Hematopoietic multipotent progenitor cell treated with erythropoietin and hydrocortisone succinate and interleukin-3 and kit ligand, for 4 days (in vitro differentiated cells): ENCODE measurements around the gene CLDND2.

Experiments
- DNase-seq: peaks from one replicate; pipeline ENCODE4 v3.0.0-alpha.2; 2015

CLDND2 gene

DNA sequence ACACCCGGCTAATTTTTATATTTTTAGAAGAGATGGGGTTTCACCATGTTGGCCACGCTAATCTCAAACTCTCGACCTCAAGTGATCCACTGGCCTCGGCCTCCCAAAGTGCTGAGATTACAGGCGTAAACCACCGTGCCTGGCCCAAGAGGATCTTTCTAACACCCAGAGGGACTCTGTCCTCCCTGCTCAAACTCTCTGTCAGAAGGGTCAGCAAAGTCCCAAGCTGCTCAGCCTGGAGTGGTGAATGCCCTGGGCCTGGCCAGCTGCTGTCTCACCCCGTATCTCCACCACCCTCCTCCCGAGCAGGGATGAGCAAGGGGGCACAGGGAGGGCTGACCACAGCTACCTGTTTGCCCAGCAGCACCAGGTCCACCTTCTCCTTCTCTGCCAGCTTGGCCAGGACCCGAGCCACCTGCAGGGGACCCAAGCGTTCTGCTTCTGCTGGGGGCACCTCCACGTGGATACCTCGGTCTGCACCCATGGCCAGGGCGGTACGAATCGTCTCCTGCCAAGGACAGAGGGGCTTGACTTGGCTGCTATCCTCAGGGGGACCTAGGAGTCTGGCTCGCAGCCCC, 15.9 kb downstream of the CLDND2 start:
- no peak for DNase-seq

DNA sequence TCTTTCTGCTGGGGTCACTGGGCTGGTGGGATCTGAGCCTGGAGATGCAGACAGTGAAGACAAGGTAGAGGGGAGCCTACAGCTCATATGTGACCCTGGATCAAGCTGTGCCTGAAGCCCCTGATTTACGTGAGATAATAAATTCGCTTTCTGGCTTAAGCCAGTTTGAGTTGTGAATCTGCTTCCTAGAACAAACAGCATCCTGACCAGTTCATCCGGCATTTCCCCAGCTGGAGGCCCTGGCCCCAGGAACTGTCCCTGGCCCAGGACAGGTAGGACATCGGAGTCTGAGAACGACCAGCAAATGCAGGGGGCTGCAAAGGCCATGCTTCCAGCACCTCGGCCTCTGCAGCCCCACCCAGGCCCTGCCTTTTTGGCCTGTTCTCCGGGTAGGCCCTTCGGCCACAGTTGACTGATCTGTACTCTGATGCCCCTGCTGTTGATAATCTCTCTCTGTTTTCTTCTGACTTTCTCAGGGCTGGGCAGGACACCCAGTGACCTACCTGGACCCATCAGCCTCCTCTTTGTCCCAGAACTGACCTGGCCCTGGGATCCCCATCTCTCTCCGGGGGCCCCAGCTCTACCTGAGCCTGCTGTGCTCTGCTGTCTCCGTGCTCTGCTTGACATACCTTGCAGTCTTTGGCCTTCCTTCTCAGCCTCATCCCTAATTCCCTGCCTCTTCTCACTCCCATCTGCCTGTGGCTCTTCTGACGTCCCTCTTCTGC, 17.4 kb downstream of the CLDND2 start:
- no peak for DNase-seq

DNA sequence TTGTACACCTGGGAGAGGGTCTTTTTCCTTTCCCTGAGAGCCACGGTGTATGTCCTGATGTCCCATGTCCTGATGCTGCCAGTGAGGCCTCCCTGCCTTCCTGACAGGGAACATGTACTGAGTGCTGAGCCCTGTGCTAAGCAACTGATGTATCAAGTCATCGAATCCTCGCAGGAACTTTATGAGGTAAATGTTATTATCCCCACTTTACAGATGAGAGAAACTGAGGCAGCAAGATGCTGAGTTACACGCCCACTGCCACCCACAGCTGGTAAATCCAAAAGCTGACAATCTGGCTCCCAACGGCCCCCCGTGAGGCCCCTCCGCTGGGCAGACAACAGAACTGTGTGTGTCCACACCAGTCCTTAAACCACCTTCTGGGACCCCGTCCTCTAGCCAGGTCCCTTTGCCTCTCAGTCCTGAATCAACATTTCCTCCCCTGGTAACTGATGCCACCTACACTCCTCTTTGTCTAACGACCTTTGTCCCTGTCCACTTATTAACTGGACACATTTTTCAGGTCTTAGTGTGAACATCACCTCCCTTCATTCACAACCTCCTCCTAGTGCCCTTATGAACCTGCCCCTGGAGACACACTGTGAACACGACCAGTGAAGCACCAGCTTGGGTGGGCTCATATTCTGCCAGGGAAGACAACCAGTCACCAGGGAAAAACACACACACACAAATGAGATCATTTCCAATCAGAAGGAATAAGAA, 21.4 kb downstream of the CLDND2 start:
- no peak for DNase-seq

DNA sequence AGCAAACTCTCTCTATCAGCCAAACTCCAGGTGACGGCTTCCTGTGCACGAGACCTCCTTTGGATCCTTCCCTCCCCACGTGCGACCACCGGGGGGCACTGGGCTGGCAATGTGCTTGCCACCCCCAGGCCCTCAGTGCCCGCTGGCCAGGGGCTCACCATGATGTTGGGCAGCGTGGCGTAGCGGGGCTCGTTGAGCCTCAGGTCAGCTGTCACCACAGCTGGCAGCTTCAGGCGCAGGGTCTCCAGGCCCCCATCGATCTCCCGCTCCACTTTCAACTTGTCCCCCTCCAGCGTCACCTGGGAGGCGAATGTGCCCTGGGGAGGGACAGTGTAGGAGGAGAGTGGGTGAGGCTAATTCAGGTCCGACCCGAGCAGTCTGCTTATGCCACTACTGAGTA, 22.1 kb downstream of the CLDND2 start:
- no peak for DNase-seq

DNA sequence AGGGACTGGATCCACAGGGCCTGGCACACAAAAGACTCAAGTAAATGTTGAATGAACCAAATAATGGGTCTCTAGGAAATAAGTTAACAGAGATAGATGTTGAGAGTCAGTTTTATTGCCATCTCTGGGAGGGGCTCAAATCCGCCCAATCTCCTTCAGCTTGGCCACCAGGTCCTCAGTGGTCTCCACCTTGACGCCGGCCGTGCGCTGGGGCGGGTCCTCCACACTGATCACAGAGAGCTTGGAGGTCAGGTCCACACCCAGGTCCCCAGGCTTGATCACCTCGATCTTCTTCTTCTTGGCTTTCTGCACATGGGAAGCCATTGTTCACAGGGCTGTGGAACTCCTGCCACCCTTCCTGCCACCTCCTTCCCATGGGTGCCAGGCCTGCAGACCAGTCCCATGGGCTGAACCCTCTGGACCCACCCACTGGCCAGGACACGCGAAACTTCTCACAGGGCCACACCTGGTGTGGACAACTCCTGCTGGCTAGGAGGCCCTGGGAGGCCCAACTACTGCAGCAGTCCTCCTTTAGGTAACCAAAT, 23.7 kb downstream of the CLDND2 start:
- no peak for DNase-seq

DNA sequence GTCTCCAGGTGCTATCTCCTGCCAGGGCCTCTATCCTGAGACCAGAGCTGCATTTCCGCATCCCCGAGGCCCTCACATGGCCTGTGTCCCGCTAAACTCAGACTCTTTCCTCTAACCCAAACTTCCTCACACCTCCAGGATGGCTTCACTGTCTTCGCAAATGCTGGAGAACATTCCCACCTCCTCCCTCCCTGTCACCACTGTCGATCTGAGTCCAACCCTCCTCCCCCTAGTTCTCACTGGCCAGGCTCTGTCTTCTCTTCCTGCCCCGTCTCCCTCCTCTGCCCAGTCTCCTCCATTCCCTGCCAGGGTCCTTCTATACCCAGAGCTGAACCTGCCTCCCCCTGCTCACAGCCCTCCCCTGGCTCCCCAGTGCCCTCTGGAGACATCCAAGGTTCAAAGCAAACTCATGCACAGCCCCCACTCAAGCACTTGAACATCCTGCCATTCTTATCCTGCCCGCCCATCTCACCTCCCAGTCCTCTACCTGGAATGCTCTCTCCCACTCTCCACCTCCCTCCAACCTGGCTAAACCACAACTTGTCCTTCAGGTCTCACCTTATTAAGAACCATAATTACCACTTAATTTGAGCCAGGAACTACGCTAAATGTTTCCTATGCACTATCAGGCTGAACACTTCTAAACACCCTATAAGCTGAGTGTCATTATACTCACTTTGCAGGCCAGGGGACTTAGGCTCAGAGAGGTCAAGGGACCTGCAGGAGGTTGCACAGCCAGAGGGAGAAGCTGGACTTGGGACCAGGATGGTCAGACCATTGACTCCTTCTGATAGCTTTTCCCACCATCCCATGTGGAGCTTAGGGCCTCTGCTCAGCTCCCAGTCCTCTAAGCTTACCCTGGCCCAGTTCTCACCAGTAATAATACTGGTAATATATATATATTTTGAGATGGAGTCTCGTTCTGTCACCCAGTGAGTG, 25.9 kb downstream of the CLDND2 start:
- peak; percentile 7 for DNase-seq

DNA sequence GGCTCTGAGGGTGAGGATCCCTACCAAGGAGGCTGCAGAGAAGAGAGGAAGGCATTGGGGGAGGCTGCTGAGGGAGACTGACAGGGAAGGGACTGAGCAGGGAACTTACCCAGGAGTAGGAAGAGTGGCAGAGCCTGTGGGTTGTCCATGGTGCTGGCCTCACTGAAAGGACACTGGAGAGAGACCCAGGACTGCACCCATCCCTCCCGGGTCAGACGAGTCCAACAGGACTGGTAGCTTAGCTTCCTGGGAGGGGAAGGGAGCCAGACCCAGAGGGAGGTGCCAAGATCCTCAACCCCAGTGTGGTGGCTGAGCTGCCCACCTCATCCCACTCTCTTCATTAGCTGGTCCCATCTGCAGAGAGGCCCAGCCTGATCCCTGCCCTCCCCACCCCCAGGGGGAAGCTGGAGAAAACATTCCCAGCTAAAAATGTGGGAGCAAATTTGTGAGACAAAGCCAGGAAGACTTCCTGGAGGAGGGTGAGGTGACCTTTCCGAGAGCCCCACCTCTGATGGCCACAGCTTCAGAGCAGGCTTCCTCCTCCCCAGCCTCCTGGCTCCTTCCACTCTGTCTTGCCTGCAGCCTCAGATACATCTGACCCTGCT, 26.7 kb downstream of the CLDND2 start, which contains the start of gene VSIG10L:
TSS of gene VSIG10L (minus strand) at position 164 of the 605 bp plus-strand sequence. CDS start at position 149, 15 bp downstream.
- no peak for DNase-seq

DNA sequence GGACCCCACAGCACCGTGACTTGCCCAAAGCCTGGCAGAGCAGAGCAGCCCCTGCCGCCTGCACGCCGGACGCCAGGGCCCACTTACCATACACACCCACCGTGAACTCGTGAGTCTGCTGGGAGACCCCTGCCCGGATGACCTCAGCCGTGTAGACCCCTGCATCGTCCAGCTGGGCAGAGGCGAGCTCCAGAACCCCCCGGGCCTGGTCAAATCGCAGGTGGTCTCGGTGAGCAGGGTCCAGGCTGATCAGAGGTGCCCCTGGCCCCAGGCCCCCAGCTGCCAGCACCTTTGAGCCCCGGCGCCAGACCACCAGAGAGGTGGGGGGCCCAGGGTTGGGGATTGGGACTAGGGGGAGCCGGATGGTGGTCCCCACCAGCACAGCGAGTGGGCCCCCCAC, 27.7 kb downstream of the CLDND2 start:
- DNase-seq, result no peak

DNA sequence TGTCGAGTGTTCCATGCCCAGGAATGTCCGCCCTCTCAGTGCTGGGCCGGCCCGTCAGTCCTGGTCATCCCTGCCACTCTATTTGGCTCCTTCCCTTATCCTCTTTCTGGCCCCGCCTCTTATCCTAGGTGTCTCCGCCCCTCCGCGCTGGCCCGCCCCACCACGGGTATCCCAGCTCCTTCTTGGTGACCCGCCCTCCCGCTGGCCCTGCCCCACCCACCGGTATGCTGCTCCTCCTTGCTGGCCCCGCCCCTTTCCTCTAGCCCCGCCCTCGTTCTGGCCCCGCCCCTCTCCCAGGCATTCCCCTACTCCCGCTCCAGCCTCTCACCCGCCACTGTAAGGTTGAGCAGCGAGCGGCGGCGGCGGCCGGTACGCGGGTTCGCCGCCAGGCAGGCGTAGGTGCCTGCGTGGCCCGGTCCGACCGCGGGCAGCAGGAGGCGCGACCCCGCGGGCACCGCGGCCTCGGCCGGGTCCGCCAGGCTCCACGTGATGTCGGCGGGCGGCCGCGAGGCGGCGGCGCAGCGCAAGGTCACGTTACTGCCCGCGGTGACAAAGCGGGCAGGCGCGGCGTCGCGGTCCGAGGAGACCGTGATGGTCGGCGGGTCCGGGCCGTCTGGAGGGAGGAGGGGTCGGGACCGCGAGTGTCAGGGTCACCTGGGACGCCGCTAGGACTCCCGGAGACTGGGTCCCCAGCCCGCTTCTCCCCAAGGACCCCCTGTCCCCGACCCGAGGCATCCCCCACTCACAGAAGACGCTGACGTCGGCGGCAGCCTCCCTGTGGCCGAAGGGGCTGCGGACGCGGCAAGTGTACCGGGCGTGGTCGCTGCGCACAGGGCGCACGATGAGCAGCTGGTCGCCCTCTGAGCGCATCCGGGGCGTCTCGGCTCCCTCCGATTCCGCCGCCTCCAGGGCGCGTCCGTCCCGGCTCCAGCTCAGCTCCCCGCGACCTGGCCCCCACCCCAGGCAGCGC, 28.8 kb downstream of the CLDND2 start:
- DNase-seq, result peak; percentile 99

DNA sequence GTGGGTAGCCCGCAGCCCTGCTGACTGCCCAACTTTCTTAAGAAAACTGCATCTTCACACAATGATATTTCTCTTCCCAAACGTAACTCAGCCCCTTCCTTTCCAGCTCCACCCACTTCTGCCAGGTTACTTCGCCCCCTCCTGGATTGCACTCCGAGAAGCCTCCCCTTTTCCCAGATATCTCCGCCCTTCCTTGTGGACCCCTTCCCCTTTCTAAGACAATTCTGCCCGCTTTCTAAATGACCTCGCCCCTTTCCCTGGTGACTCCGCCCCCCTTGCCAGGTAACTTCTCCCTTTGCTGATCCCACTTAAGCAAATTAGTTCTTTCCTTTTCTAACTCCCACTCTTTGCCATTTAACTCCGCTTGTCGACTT, 29.5 kb downstream of the CLDND2 start:
- DNase-seq, result no peak

DNA sequence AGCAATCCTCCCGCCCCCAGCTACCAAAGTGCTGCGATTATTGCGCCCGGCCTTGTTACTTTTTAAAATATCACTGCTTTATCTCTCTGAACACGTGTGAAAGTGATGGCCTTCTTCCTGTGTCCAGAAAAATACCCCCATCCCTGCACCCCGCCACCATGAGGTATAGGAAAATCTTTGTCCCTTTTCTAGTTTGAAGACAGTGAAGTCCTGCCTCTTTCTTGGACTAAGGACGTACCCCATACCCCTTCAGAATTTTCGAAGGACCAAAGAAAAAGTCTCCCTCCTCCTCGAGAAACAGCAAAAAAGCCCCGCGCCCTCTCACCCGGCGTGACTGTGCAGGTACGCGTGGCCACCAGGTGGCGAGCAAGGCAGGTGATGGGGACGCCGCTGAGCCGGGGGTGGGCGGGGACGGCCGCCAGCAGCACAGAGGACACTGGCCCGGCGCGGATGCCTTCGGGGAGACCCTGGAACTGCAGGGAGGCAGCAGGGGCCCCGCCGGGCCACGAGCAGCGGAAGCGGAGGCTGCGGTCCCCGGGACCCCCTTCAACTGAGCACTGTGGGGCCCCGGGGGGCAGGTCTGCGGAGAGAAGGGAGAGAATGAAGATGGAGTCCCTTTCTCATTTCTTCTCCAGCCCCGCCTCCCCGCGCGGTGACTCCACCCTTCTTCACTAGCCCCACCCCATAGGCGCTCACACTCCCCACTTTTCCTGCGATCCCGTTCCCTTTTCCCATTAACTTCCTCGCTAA, 30.1 kb downstream of the CLDND2 start:
- peak; percentile 92 for DNase-seq

DNA sequence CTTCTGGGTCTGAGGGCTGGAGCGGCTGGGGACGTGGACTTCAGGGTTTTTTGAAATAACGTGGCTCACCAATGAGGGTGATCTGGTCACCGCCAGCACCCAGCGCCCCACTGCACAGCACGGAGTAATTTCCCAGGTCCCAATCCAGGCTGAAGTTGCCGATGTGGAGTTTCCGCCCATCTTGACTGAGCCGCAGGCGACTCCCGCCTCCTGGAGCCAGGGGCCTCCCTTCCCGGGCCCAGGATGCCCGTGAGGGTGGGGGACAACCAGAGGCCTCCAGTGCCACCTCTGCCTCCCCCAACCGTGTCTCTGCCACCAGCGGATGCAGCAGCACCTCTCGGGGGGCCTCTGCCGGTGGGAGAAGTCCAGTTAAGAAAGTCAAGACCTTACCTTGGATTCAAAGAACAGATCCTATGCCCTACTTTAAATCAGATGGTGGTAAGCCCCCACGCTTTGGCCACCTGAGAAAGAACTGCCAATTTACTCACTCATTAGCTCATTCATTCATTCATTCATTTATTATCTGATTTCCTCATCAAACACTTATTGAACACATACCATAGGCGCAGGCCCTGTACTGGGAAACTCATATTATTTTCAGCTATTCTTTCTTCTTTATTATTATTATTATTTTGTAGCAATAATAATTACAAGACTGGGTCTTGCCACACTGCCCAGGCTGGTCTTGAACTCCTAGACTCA, 30.8 kb downstream of the CLDND2 start:
- DNase-seq, result no peak

DNA sequence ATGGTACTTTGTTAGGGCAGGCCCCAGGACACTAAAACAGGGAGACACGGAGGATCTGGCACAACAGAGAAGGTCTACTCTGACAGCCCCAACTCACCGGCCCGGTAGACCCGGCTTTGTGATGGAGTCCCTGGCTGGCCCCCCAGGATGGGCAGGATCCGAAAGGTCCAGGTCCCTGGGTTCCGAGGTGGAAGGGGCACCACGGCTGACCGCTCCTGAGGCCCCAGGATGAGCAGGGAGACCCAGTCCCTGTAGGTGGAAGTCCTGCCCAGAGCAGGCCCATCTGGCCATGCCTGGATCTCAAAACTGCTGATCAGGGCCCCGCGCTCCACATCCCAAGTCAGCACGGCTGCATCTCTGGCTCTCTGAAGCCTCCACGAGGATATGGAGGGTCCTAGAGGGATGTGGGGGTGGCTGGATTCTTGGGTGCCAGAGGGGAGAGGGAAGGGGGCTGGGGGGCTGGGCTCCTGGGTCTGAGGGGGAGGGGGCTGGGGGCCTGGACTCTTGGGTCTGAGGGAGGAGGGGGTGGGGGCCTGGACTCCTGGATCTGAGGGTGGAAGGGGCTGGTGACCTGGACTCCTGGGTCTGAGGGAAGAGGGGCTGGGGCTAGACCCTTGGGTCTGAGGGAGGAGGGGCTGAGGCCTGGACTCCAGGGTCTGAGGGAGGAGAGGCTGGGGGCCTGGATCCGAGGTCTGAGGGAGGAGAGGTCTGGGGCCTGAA, 31.5 kb downstream of the CLDND2 start:
- DNase-seq, result no peak

DNA sequence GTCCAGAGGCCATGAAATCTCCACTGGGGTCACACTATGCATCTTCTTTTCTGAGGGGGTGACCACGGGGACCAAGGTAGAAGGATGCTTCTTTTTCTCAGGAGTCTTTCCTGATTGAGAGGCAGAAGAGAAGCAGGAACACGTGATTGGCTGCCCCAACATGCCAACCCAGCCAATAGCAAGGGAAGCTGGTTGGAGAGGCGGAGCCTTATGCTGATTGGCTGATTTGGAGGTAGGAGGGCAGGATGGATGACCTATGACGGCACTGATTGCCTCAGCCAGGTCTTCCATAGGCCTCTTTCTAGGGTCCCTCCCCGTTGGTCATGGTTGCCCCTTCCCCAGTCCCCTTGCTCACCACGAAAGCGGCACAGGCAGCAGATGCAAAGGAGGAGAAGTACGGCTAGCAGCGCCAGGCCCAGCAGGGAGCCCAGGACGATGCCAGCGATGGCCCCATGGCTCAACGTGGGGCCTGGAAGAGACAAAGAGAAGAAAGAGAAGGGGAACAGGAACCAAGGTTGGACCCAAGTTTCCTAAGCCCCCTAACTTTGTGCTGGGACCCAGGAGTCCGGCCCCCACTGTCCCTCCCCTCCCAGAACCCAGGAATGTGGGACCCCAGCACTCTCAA, 34.9 kb downstream of the CLDND2 start:
- DNase-seq, result peak; percentile 32

DNA sequence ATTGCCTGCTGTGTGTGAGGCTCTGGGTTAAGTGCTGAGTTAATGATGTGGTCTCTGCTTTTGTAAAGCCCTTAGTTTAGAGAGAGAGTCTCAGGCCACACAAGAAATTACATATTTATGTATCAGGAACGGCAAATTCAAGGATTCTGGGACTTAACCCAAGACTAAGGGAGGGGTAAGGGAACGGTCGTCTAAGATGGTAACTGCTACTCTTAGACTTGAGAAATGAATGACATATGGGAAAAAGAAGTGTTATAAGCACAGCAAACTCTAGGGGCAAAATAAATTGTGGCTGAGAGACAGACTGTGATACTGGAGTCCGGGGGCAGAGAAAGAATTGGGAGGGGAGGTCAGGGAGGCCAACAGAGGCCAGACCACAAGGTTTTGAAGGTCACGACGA, 37.1 kb downstream of the CLDND2 start:
- DNase-seq, result no peak

DNA sequence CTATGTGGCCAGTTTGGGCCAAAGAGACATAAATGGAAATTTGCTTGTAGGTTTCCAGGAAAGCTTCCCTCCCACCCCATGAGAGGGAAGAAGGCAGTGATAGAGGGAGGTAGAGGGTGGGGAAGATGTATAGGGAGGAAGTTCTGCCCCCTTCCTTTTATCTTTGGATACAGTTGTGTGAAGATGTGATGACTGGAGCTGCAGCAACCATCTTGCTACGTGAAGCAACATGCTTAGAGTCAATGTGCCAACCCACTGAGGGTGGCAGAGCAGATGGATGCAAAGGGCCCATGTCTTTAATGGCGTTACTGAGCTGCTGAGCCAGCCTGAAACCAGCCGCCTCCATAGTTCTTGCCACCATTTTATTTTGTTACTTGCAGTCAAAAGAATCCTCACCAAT, 37.6 kb downstream of the CLDND2 start:
- DNase-seq, result no peak

DNA sequence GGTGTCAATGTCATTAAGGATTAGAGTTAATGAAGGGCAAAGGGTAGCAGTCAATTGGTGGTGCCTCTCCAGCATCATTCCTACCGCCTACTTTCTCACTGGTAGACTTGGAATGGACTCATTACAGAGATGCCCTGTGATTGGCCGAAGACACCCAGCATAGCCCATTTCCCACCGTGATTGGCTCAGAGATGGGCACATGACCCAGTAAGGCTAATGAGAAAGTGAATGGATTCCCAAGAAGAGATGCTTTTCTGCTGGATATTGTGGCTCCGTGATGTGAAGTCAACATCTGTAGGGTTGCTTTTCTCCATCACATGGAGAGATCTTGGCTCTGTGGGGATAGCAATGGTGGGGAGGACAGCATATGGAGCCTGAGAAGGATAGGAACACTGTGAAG, 38.4 kb downstream of the CLDND2 start:
- no peak for DNase-seq

DNA sequence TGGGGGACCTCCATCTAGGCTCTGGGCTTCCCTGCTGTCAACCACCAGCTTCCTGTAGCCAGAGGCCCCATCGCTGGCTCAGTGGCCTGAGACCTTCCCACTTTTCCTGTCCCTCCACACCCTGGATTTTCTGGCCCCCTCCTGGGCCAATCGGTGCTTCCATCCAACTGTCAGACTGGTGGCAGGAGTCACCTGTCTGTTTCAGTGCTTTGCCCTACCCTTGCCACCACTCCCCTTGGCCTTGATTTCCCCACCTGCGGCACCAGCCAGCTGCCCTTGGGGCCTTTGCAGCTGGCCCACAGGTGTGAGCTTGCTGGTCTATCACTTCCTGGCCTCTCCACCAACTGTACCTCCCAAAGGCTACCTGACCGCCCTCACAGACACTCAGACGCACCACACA, 39.4 kb downstream of the CLDND2 start:
- no peak for DNase-seq
